ENCODE data around the gene NUDT17. TPM values are rescaled to one million over a fixed set of nuclear protein-coding genes. Genes with fewer than 3 reads are reported as not detected.
A peak's percentile ranks its signal among the peaks of the same experiment; 100 is the strongest.

NUDT17 gene
- total and polyA plus RNA-seq, 9 of the 15 experiments (the other 6 are each of a cell fraction or from before 2014, with no cell fraction given) = 2.1 to 10.0 (median 6.1) TPM

GRCh38 chr1:145891587-145892485 is 46.4 kb downstream of the NUDT17 start (continued):
- TF ChIP-seq, protein P1, sequence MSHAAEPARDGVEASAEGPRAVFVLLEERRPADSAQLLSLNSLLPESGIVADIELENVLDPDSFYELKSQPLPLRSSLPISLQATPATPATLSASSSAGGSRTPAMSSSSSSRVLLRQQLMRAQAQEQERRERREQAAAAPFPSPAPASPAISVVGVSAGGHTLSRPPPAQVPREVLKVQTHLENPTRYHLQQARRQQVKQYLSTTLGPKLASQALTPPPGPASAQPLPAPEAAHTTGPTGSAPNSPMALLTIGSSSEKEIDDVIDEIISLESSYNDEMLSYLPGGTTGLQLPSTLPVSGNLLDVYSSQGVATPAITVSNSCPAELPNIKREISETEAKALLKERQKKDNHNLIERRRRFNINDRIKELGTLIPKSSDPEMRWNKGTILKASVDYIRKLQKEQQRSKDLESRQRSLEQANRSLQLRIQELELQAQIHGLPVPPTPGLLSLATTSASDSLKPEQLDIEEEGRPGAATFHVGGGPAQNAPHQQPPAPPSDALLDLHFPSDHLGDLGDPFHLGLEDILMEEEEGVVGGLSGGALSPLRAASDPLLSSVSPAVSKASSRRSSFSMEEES (CRISPR knock-in tag; IDR thresholded peaks at IDR 0.05) = no peak
- TF ChIP-seq GMEB1 (CRISPR knock-in tag; IDR thresholded peaks at IDR 0.05) = no peak; the same call in 1 of the 2 replicates
- TF ChIP-seq GTF2A2 (tag; IDR thresholded peaks at IDR 0.05) = no peak
- TF ChIP-seq ZNF589 (CRISPR knock-in tag; IDR thresholded peaks at IDR 0.05; ENCODE audit: low read depth) = peak; percentile 20; the same call in 1 of the 2 replicates
- no peak for TF ChIP-seq CREBBP (IDR thresholded peaks at IDR 0.05; ENCODE audit: low read depth, low read length)
- TF ChIP-seq, protein P2, sequence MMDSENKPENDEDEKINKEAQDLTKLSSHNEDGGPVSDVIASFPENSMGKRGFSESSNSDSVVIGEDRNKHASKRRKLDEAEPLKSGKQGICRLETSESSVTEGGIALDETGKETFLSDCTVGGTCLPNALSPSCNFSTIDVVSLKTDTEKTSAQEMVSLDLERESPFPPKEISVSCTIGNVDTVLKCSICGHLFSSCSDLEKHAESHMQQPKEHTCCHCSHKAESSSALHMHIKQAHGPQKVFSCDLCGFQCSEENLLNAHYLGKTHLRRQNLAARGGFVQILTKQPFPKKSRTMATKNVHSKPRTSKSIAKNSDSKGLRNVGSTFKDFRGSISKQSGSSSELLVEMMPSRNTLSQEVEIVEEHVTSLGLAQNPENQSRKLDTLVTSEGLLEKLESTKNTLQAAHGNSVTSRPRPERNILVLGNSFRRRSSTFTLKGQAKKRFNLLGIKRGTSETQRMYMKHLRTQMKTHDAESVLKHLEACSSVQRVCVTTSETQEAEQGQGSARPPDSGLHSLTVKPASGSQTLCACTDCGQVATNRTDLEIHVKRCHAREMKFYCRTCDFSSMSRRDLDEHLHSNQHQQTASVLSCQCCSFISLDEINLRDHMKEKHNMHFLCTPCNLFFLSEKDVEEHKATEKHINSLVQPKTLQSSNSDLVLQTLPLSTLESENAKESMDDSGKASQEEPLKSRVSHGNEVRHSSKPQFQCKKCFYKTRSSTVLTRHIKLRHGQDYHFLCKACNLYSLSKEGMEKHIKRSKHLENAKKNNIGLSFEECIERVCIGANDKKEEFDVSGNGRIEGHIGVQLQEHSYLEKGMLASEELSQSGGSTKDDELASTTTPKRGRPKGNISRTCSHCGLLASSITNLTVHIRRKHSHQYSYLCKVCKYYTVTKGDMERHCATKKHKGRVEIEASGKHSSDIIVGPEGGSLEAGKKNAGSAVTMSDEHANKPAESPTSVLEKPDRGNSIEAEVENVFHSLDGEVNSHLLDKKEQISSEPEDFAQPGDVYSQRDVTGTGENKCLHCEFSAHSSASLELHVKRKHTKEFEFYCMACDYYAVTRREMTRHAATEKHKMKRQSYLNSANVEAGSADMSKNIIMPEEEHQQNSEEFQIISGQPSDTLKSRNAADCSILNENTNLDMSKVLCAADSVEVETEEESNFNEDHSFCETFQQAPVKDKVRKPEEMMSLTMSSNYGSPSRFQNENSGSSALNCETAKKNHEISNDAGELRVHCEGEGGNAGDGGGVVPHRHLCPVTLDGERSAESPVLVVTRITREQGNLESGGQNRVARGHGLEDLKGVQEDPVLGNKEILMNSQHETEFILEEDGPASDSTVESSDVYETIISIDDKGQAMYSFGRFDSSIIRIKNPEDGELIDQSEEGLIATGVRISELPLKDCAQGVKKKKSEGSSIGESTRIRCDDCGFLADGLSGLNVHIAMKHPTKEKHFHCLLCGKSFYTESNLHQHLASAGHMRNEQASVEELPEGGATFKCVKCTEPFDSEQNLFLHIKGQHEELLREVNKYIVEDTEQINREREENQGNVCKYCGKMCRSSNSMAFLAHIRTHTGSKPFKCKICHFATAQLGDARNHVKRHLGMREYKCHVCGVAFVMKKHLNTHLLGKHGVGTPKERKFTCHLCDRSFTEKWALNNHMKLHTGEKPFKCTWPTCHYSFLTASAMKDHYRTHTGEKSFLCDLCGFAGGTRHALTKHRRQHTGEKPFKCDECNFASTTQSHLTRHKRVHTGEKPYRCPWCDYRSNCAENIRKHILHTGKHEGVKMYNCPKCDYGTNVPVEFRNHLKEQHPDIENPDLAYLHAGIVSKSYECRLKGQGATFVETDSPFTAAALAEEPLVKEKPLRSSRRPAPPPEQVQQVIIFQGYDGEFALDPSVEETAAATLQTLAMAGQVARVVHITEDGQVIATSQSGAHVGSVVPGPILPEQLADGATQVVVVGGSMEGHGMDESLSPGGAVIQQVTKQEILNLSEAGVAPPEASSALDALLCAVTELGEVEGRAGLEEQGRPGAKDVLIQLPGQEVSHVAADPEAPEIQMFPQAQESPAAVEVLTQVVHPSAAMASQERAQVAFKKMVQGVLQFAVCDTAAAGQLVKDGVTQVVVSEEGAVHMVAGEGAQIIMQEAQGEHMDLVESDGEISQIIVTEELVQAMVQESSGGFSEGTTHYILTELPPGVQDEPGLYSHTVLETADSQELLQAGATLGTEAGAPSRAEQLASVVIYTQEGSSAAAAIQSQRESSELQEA (IDR thresholded peaks at IDR 0.05; ENCODE audit: low read depth) = no peak
- no peak for TF ChIP-seq CBX8 (IDR thresholded peaks at IDR 0.05; ENCODE audit: borderline replicate concordance, extremely low read depth, low read depth, low read length, poor library complexity, severe bottlenecking)
- TF ChIP-seq CREB5 (CRISPR knock-in tag; IDR thresholded peaks at IDR 0.05) = no peak
- peak; percentile 36; the same call in 1 of the 2 replicates for TF ChIP-seq SMAD4 (CRISPR knock-in tag; conservative IDR thresholded peaks at IDR 0.05)
- TF ChIP-seq ZNF3 (CRISPR knock-in tag; IDR thresholded peaks at IDR 0.05) = no peak
- TF ChIP-seq KLF6 (CRISPR knock-in tag; IDR thresholded peaks at IDR 0.05; ENCODE audit: borderline replicate concordance) = no peak
- TF ChIP-seq GATAD2A (IDR thresholded peaks at IDR 0.05) = 0 out of 2 replicates have a peak, but pooled peaks have one; percentile 37
